Smooth muscle cell of the brain vasculature (primary cell): ENCODE data around the gene CHST12.
"Not testable (repeated sequence)": the region's sequence is repeated elsewhere in the genome, so short reads cannot be mapped to it uniquely, and the experiment has no call there.

Source experiments
- DNase-seq: peaks from one replicate; pipeline ENCODE4 v3.0.0-alpha.2; 2012; ENCODE audit warnings: low read depth, low spot score

CHST12 gene

GRCh38 chr7:2435146-2435545 lies 31.7 kb downstream of the CHST12 start:
- DNase-seq = no peak

- DNase-seq = no peak
These were observed 33.1 kb downstream of the CHST12 start for GRCh38 chr7:2436341-2437104.

GRCh38 chr7:2437136-2437535 lies 33.7 kb downstream of the CHST12 start:
- DNase-seq = no peak

GRCh38 chr7:2437537-2438148 lies 34.2 kb downstream of the CHST12 start:
- no peak for DNase-seq

GRCh38 chr7:2438186-2438585 lies 34.8 kb downstream of the CHST12 start:
- no peak for DNase-seq

GRCh38 chr7:2438775-2439174 lies 35.4 kb downstream of the CHST12 start:
- no peak for DNase-seq

- no peak for DNase-seq
These were observed 37.3 kb downstream of the CHST12 start for GRCh38 chr7:2440608-2441245.

GRCh38 chr7:2441430-2442058 lies 38.1 kb downstream of the CHST12 start:
- no peak for DNase-seq

- no peak for DNase-seq
These were observed 40.1 kb downstream of the CHST12 start for GRCh38 chr7:2443491-2443890.

GRCh38 chr7:2444476-2444875 lies 41.1 kb downstream of the CHST12 start:
- no peak for DNase-seq

- DNase-seq = no peak
These were observed 41.6 kb downstream of the CHST12 start for GRCh38 chr7:2445047-2445446.

GRCh38 chr7:2445898-2446555 lies 42.6 kb downstream of the CHST12 start:
- DNase-seq = no peak

- no peak for DNase-seq
These were observed 43.3 kb downstream of the CHST12 start for GRCh38 chr7:2446676-2447075.

- no peak for DNase-seq
These were observed 47.0 kb downstream of the CHST12 start for GRCh38 chr7:2450198-2451107.

GRCh38 chr7:2451171-2452073 lies 48.0 kb downstream of the CHST12 start:
- DNase-seq = no peak

GRCh38 chr7:2452074-2452507 lies 48.7 kb downstream of the CHST12 start:
- DNase-seq = no peak

- DNase-seq = no peak
These were observed 49.3 kb downstream of the CHST12 start for GRCh38 chr7:2452643-2453270.

GRCh38 chr7:2453849-2454248 lies 50.4 kb downstream of the CHST12 start:
- not testable (repeated sequence) for DNase-seq

- DNase-seq = no peak
These were observed 56.3 kb downstream of the CHST12 start for GRCh38 chr7:2459674-2460073.
